Endothelial cell of umbilical vein (primary cell): ENCODE measurements around the gene ILRUN. TPM values are rescaled to one million over a fixed set of nuclear protein-coding genes. Genes with fewer than 3 reads are reported as not detected.

Experiments used
- BruUV-seq: library from RNA; stranded (reverse); fragments of 400-500 nt; replicated peaks from 2 replicates; lab custom pipeline; 2021; lab: Mats Ljungman, UMichigan
- CTCF ChIA-PET: fragments of 300-600, 350-600 bp; sonication (Branson Sonifier 250); formaldehyde crosslinking; loops from one replicate; lab custom pipeline; 2021; ENCODE audit warnings: antibody characterized with exemption, inconsistent platforms; lab: Charles Lee
- POLR2A ChIA-PET: fragments of 300-600, 350-600 bp; sonication (Branson Sonifier 250); formaldehyde crosslinking; loops from one replicate; lab custom pipeline; 2021; ENCODE audit warnings: antibody characterized with exemption, inconsistent platforms; lab: Charles Lee
- DNase-seq: peaks from one replicate; pipeline ENCODE4 v3.0.0-alpha.2; 2011; ENCODE audit warnings: low read depth, low spot score
- FAIRE-seq: peaks from 2 replicates; lab custom pipeline; 2011; peaks lifted over from hg19 to GRCh38; lab: Jason Lieb, UNC
- H2AFZ ChIP-seq: 2 replicates; pipeline ENCODE4 v1.6.0; 2012; ENCODE audit warnings: low read depth, low read length, control low read depth, inconsistent platforms
- H3K27ac ChIP-seq: 2 replicates; pipeline ENCODE4 v1.5.1; 2011; ENCODE audit warnings: low read depth, mild to moderate bottlenecking, control low read depth, low read length, moderate library complexity; ENCODE audit not compliant: insufficient read depth
- H3K27me3 ChIP-seq, 2 experiments: 2 replicates each; pipeline versions ENCODE4 v1.6.0 to v1.6.1; 2011; ENCODE audit warnings: low read length in 2 of 2, mixed read lengths in 1 of 2; ENCODE audit not compliant: control insufficient read depth in 2 of 2, insufficient read depth in 2 of 2
- H3K36me3 ChIP-seq, 2 experiments: 2 replicates in 1 of 2; 3 replicates in 1 of 2; pipeline ENCODE4 v1.5.1; 2011; ENCODE audit warnings: low read length in 2 of 2, mild to moderate bottlenecking in 1 of 2, moderate library complexity in 1 of 2; ENCODE audit not compliant: control insufficient read depth in 2 of 2, insufficient read depth in 2 of 2; ENCODE audit errors: extremely low read depth in 1 of 2
- H3K4me1 ChIP-seq: 3 replicates; pipeline ENCODE4 v1.5.1; 2011; ENCODE audit warnings: mild to moderate bottlenecking, low read length; ENCODE audit not compliant: control insufficient read depth, insufficient read depth; ENCODE audit errors: extremely low read depth
- H3K4me2 ChIP-seq: 2 replicates; pipeline ENCODE4 v1.6.1; 2011; ENCODE audit warnings: low read length, control low read depth, mixed read lengths; ENCODE audit not compliant: insufficient read depth
- H3K4me3 ChIP-seq, 3 experiments: fragments of 200-600 bp in 1 of 3; sonication (generic), shearing (Covaris generic) in 1 of 3; replicated peaks in 1 of 3; 2 replicates each; pipeline ENCODE4 v1.5.1; 2011 to 2016; ENCODE audit warnings: control low read depth in 3 of 3, low read length in 3 of 3, mild to moderate bottlenecking in 2 of 3, inconsistent platforms in 1 of 3, low read depth in 1 of 3, moderate library complexity in 1 of 3; ENCODE audit not compliant: insufficient read depth in 1 of 3
- H3K79me2 ChIP-seq: 2 replicates; pipeline ENCODE4 v1.6.0; 2012; ENCODE audit warnings: low read length, inconsistent platforms; ENCODE audit not compliant: control insufficient read depth, insufficient read depth
- H3K9ac ChIP-seq: replicated peaks from 2 replicates; pipeline ENCODE3; 2011; ENCODE audit warnings: low read length, control low read depth; ENCODE audit not compliant: insufficient read depth; ENCODE audit errors: extremely low read depth
- H3K9me1 ChIP-seq: replicated peaks from 3 replicates; pipeline ENCODE4 v1.6.0; 2011; ENCODE audit warnings: mild to moderate bottlenecking, low read length; ENCODE audit not compliant: control insufficient read depth, insufficient read depth; ENCODE audit errors: extremely low read depth
- H3K9me3 ChIP-seq: replicated peaks from 2 replicates; pipeline ENCODE4 v1.5.1; 2012; ENCODE audit warnings: low read length, inconsistent platforms; ENCODE audit not compliant: control insufficient read depth, insufficient read depth
- H4K20me1 ChIP-seq: replicated peaks from 2 replicates; pipeline ENCODE3; 2011; ENCODE audit warnings: mild to moderate bottlenecking, low read length; ENCODE audit not compliant: control insufficient read depth, insufficient read depth; ENCODE audit errors: extremely low read depth
- EZH2 ChIP-seq: IDR thresholded peaks from 2 replicates; pipeline ENCODE4 v1.6.1; 2012; ENCODE audit warnings: borderline replicate concordance, low read depth, mild to moderate bottlenecking, moderate library complexity, low read length, inconsistent platforms; ENCODE audit not compliant: severe bottlenecking
- FOS ChIP-seq: IDR thresholded peaks from 2 replicates; pipeline ENCODE4 v1.6.1; 2011; ENCODE audit warnings: mild to moderate bottlenecking, low read length, moderate library complexity, borderline replicate concordance; ENCODE audit not compliant: insufficient read depth
- GATA2 ChIP-seq: IDR thresholded peaks from 2 replicates; pipeline ENCODE4 v1.7.0; 2011; ENCODE audit warnings: low read depth, mild to moderate bottlenecking, moderate library complexity, mixed read lengths, low read length; ENCODE audit not compliant: insufficient read length, insufficient read depth
- JUN ChIP-seq: IDR thresholded peaks from 2 replicates; pipeline ENCODE4 v1.6.1; 2011; ENCODE audit warnings: borderline replicate concordance, low read depth; ENCODE audit not compliant: insufficient read length, insufficient read depth
- MYC ChIP-seq: IDR thresholded peaks from one replicate; pipeline ENCODE4 v1.6.1; 2011; ENCODE audit warnings: mild to moderate bottlenecking, low read depth, low read length
- POLR2A ChIP-seq: IDR thresholded peaks from 2 replicates; pipeline ENCODE4 v1.6.1; 2012; ENCODE audit warnings: low read depth, mild to moderate bottlenecking, control low read depth, low read length
- POLR2AphosphoS5 ChIP-seq: IDR thresholded peaks from 2 replicates; pipeline ENCODE4 v1.6.1; 2012; ENCODE audit warnings: low read depth, mild to moderate bottlenecking, control low read depth, low read length, moderate library complexity; ENCODE audit not compliant: insufficient read depth
- dilution Hi-C: fragments of 300-500 bp; cut with MboI; formaldehyde crosslinking; loops from one replicate; pipeline ENCODE4 v1.15.0; 2019; ENCODE audit warnings: low sequenced_read_pairs; ENCODE audit not compliant: extremely low pct_ligation_motif_present
- intact Hi-C: fragments of 100-400 bp; cut with micrococcal nuclease; formaldehyde crosslinking; loops from one replicate; pipeline ENCODE4 v1.10.0; 2022
- polyA plus RNA-seq, 4 experiments: library from polyadenylated mRNA; depleted of rRNA in 3 of 4; stranded (reverse) in 3 of 4; unstranded in 1 of 4; fragments of >200 nt; gene quantifications; 2 replicates each; pipeline versions ENCODE4 v1.2.1 to v1.2.3, GENCODE V29; 2011 to 2012; ENCODE audit warnings: missing spikeins in 1 of 4
- total RNA-seq: library from RNA; stranded (reverse); gene quantifications from 2 replicates; pipeline ENCODE4 v1.2.3, GENCODE V29; 2021
- TF ChIP-seq, protein P1 (sequence below): IDR thresholded peaks from 2 replicates; pipeline ENCODE4 v1.6.1; 2011; ENCODE audit not compliant: insufficient read depth, insufficient read length
- TF ChIP-seq, protein P2 (sequence below), 2 donors: IDR thresholded peaks; 1 replicate in 1 of 2; 2 replicates in 1 of 2; pipeline ENCODE4 v1.5.1; 2011; ENCODE audit warnings: low read length in 2 of 2, mild to moderate bottlenecking in 2 of 2, moderate library complexity in 2 of 2, control low read depth in 1 of 2, inconsistent platforms in 1 of 2, low read depth in 1 of 2; ENCODE audit not compliant: insufficient read depth in 1 of 2; ENCODE audit errors: extremely low read depth in 1 of 2

The ILRUN gene
- total and polyA plus RNA-seq, 2 donors (not counting 3 experiments of a cell fraction or from before 2014, with no cell fraction given), result 30.5 to 48.9 TPM

DNA sequence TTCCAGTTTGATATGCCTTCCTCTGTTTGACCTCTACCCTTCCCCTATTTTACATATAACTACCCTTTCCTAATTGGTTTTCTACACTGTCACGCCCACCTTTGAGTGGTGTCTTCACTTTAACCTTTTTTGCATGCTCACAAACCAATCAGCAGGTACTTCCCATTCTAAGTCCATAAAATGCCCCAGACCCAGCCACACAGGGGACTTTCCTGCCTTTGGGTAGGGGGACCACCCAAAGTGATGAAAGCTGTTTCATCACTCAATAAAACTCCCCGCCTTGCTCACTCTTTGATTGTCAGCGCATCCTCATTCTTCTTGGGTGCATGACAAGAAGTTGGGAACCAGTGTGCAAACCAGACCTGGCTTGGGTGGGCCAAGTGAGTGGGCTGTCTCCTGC, 40.3 kb upstream of the ILRUN start:
- BruUV-seq, result no TSS peak
- H3K36me3 ChIP-seq, result no peaks in the 10 kb centered on the region
- TF ChIP-seq, protein P1, sequence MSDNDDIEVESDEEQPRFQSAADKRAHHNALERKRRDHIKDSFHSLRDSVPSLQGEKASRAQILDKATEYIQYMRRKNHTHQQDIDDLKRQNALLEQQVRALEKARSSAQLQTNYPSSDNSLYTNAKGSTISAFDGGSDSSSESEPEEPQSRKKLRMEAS, result no peak
- TF ChIP-seq JUN, result no peak
- TF ChIP-seq EZH2, result no peak
- H3K9ac ChIP-seq, result no peak overlapping the region
- POLR2A ChIA-PET, result no interaction called here
- no peak overlapping the region for H3K27ac ChIP-seq
- no peaks in the 10 kb centered on the region for H3K27me3 ChIP-seq
- FAIRE-seq (no peak), DNase-seq (no peak)
- dilution Hi-C loops (no loop called here), intact Hi-C loops (no loop called here)
- H3K9me1 ChIP-seq, result no peaks in the 10 kb centered on the region
- no peak overlapping the region for H3K4me2 ChIP-seq
- no peaks in the 10 kb centered on the region for H3K4me1 ChIP-seq
- CTCF ChIA-PET, result interaction anchor here (0.9 to 1.9 kb wide), 2 partner anchors 10 to 274 kb away, joined by 3 to 4 read pairs; no protein-coding TSS in a partner anchor
- no peaks in the 10 kb centered on the region for H3K79me2 ChIP-seq
- no peak overlapping the region for H3K4me3 ChIP-seq
- H3K9me3 ChIP-seq, result no peaks in the 10 kb centered on the region
- H2AFZ ChIP-seq, result no peak overlapping the region
- H4K20me1 ChIP-seq, result no peaks in the 10 kb centered on the region

DNA sequence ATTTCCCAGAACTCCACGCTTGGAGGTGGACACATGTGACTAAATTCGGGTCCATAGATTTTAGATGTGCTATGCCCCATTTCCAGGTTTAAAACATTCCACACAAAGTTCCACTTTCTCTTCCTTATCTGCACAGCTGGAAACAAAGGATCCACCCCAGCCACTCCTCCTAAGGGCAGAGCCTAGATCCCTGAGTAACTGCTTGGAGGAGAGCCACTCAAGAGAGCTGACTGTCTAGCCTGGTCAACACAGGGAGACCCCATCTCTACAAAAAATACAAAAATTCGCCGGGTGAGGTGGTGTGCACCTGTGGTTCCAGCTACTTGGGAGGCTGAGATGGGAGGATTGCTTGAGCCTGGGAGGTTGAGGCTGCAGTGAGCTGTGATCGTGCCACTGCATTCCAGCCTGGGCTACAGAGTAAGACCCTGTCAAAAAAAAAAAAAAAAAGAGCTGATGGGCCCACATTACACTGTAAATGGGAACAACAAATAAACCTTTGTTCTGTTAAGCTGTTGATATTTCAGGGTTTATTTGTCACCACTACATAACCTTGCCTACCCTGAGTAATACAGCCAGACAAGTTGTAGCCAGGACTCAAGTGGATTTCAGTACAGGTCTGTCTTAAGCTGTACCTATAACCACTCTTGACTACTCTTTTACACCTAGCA, 35.0 kb upstream of the ILRUN start:
- H3K79me2 ChIP-seq, result no peaks in the 10 kb centered on the region
- H3K4me3 ChIP-seq, result no peak overlapping the region
- no peak overlapping the region for H2AFZ ChIP-seq
- no peaks in the 10 kb centered on the region for H3K9me1 ChIP-seq
- CTCF ChIA-PET, result interaction anchor here (1.4 kb wide), 1 partner anchor 12 kb away, joined by 4 read pairs; no protein-coding TSS in a partner anchor
- FAIRE-seq (no peak), DNase-seq (no peak)
- no peaks in the 10 kb centered on the region for H4K20me1 ChIP-seq
- POLR2A ChIA-PET, result no interaction called here
- H3K27me3 ChIP-seq, result no peaks in the 10 kb centered on the region
- no peaks in the 10 kb centered on the region for H3K4me1 ChIP-seq
- no peak overlapping the region for H3K9ac ChIP-seq
- dilution Hi-C loops, result no loop called here
- BruUV-seq, result no TSS peak
- no peak overlapping the region for H3K4me2 ChIP-seq
- intact Hi-C loops, result no loop called here
- no peaks in the 10 kb centered on the region for H3K9me3 ChIP-seq
- H3K27ac ChIP-seq, result no peak overlapping the region
- TF ChIP-seq EZH2 (no peak), JUN (no peak), MYC (no peak), FOS (no peak), POLR2AphosphoS5 (no peak), POLR2A (no peak), GATA2 (no peak)
- TF ChIP-seq, protein P2, sequence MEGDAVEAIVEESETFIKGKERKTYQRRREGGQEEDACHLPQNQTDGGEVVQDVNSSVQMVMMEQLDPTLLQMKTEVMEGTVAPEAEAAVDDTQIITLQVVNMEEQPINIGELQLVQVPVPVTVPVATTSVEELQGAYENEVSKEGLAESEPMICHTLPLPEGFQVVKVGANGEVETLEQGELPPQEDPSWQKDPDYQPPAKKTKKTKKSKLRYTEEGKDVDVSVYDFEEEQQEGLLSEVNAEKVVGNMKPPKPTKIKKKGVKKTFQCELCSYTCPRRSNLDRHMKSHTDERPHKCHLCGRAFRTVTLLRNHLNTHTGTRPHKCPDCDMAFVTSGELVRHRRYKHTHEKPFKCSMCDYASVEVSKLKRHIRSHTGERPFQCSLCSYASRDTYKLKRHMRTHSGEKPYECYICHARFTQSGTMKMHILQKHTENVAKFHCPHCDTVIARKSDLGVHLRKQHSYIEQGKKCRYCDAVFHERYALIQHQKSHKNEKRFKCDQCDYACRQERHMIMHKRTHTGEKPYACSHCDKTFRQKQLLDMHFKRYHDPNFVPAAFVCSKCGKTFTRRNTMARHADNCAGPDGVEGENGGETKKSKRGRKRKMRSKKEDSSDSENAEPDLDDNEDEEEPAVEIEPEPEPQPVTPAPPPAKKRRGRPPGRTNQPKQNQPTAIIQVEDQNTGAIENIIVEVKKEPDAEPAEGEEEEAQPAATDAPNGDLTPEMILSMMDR (IDR thresholded peaks at IDR 0.05; ENCODE audit: extremely low read depth in 1 of 2, insufficient read depth in 1 of 2, low read depth in 1 of 2, low read length in 2 of 2), result no peak
- TF ChIP-seq, protein P1, result no peak
- H3K36me3 ChIP-seq, result no peaks in the 10 kb centered on the region
